ENCODE measurements around the gene ATOX1.

DNA sequence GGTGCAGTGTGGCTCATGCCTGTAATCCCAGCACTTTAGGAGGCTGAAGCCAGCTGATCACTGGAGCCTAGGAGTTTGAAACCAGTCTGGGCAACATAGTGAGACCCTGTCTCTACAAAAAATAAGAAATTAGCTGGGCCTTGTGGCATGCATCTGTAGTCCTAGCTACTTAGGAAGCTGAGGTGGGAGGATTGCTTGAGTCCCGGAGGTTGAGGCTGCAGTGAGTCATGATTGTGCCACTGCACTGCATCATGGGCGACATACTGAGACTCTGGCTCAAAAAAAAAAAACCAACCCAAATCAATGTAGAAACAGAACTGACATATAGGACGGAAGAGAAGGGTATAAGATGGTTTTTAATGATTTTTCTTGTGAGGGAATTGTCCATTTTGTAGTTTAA lies 41.0 kb upstream of the ATOX1 start:
- TF ChIP-seq, protein P1, sequence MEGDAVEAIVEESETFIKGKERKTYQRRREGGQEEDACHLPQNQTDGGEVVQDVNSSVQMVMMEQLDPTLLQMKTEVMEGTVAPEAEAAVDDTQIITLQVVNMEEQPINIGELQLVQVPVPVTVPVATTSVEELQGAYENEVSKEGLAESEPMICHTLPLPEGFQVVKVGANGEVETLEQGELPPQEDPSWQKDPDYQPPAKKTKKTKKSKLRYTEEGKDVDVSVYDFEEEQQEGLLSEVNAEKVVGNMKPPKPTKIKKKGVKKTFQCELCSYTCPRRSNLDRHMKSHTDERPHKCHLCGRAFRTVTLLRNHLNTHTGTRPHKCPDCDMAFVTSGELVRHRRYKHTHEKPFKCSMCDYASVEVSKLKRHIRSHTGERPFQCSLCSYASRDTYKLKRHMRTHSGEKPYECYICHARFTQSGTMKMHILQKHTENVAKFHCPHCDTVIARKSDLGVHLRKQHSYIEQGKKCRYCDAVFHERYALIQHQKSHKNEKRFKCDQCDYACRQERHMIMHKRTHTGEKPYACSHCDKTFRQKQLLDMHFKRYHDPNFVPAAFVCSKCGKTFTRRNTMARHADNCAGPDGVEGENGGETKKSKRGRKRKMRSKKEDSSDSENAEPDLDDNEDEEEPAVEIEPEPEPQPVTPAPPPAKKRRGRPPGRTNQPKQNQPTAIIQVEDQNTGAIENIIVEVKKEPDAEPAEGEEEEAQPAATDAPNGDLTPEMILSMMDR (IDR thresholded peaks at IDR 0.05) = no peak
- TF ChIP-seq POLR2A (IDR thresholded peaks at IDR 0.05) = no peak
